K562 (cell line): Measurements from ENCODE around the gene MAML3. TPM values are rescaled to one million over a fixed set of nuclear protein-coding genes. Genes with fewer than 3 reads are reported as not detected.

Experiments
- ATAC-seq: fragments of 200-7000 bp; cut with Tn5 transposase; 3 replicates; pipeline ENCODE4 v1.9.1; 2020; ENCODE audit warnings: moderate library complexity
- BruUV-seq: library from RNA; stranded (reverse); fragments of 400-500 nt; replicated peaks from 2 replicates; lab custom pipeline; 2021; lab: Mats Ljungman, UMichigan
- CTCF ChIA-PET: fragments of 300-600 bp; formaldehyde crosslinking; extraction: SDS; loops from one replicate; lab custom pipeline; 2021; ENCODE audit warnings: low intra/inter-chr PET ratio; lab: Yijun Ruan, JAX
- POLR2A ChIA-PET: fragments of 300-600, 350-650 bp; sonication (Branson Sonifier 250); formaldehyde crosslinking; extraction: SDS; loops from one replicate; lab custom pipeline; 2021; ENCODE audit warnings: antibody characterized with exemption, inconsistent platforms; lab: Yijun Ruan, JAX
- DNase-seq, 4 experiments: peaks; one replicate each; pipeline versions ENCODE4 v3.0.0 to v3.0.0-alpha.2; 2011 to 2018; ENCODE audit warnings: low spot score in 3 of 4, mixed read lengths in 3 of 4; ENCODE audit errors: extremely low read depth in 1 of 4
- FAIRE-seq: peaks from 2 replicates; lab custom pipeline; 2011; peaks lifted over from hg19 to GRCh38; lab: Jason Lieb, UNC
- H2AFZ ChIP-seq: 2 replicates; pipeline ENCODE4 v1.6.0; 2011; ENCODE audit warnings: low read depth, low read length, control low read depth, inconsistent platforms
- H3K27ac ChIP-seq: fragments of 200-600 bp; 3 replicates; pipeline ENCODE4 v1.8.0; 2011; ENCODE audit warnings: low read depth, mild to moderate bottlenecking, control low read depth, inconsistent platforms, low read length, moderate library complexity, mixed read lengths; ENCODE audit errors: extremely low read depth
- H3K27me3 ChIP-seq, 2 experiments: fragments of 300-600 bp in 1 of 2; 2 replicates in 1 of 2; 3 replicates in 1 of 2; pipeline versions ENCODE4 v1.6.0 to v1.8.0; 2011; ENCODE audit warnings: inconsistent platforms in 2 of 2, low read length in 2 of 2, mild to moderate bottlenecking in 1 of 2, mixed read lengths in 1 of 2, moderate library complexity in 1 of 2; ENCODE audit not compliant: control insufficient read depth in 2 of 2, insufficient read depth in 2 of 2
- H3K36me3 ChIP-seq: fragments of 300-600 bp; 3 replicates; pipeline ENCODE4 v1.8.0; 2011; ENCODE audit warnings: mild to moderate bottlenecking, low read length, inconsistent platforms; ENCODE audit not compliant: control insufficient read depth, insufficient read depth
- H3K4me1 ChIP-seq, 2 experiments: fragments of 200-600 bp in 1 of 2; replicated peaks in 1 of 2; 2 replicates in 1 of 2; 3 replicates in 1 of 2; pipeline versions ENCODE4 v1.5.1 to v1.8.0; 2011; ENCODE audit warnings: inconsistent platforms in 2 of 2, low read length in 2 of 2, mild to moderate bottlenecking in 1 of 2, mixed read lengths in 1 of 2, moderate library complexity in 1 of 2; ENCODE audit not compliant: control insufficient read depth in 2 of 2, insufficient read depth in 2 of 2
- H3K4me2 ChIP-seq: 2 replicates; pipeline ENCODE4 v1.6.1; 2011; ENCODE audit warnings: low read length, control low read depth, inconsistent platforms, mixed read lengths; ENCODE audit not compliant: insufficient read depth
- H3K4me3 ChIP-seq: fragments of 200-600 bp; sonication (generic), shearing (Covaris generic); 2 replicates; pipeline ENCODE4 v1.5.1; 2016; ENCODE audit warnings: control low read depth, inconsistent platforms
- H3K79me2 ChIP-seq: fragments of 200-600 bp; 3 replicates; pipeline ENCODE4 v1.8.0; 2011; ENCODE audit warnings: low read length, inconsistent platforms; ENCODE audit not compliant: control insufficient read depth, insufficient read depth
- H3K9ac ChIP-seq, 2 experiments: 2 replicates each; pipeline versions ENCODE4 v1.6.0 to v1.6.1; 2011; ENCODE audit warnings: low read depth in 2 of 2, low read length in 2 of 2, control low read depth in 1 of 2, inconsistent platforms in 1 of 2, mild to moderate bottlenecking in 1 of 2, mixed read lengths in 1 of 2; ENCODE audit not compliant: insufficient read depth in 1 of 2
- H3K9me1 ChIP-seq: one replicate; pipeline ENCODE4 v1.6.0; 2011; ENCODE audit warnings: inconsistent platforms, mild to moderate bottlenecking, low read length, moderate library complexity; ENCODE audit not compliant: control insufficient read depth, insufficient read depth
- H3K9me3 ChIP-seq: replicated peaks from 2 replicates; pipeline ENCODE4 v1.5.1; 2011; ENCODE audit warnings: low read depth, low read length, inconsistent platforms; ENCODE audit not compliant: control insufficient read depth, insufficient read depth
- H4K20me1 ChIP-seq: replicated peaks from 2 replicates; pipeline ENCODE4 v1.6.1; 2011; ENCODE audit warnings: low read length, inconsistent platforms, mixed read lengths; ENCODE audit not compliant: control insufficient read depth, insufficient read depth
- ETV5 ChIP-seq: sonication (generic); formaldehyde crosslinking; IDR thresholded peaks from 2 replicates; pipeline ENCODE4 v1.4.0; 2020; ENCODE audit warnings: low read depth, mild to moderate bottlenecking, missing genetic modification reagents
- ETV6 ChIP-seq, 3 experiments: fragments of 150-350 bp in 1 of 3; sonication (generic) in 1 of 3; formaldehyde crosslinking in 1 of 3; IDR thresholded peaks; 2 replicates each; pipeline versions ENCODE4 v1.6.1 to v1.8.0; 2014 to 2022; ENCODE audit warnings: borderline replicate concordance in 2 of 3, low read depth in 2 of 3, antibody characterized with exemption in 1 of 3, low read length in 1 of 3, mild to moderate bottlenecking in 1 of 3, missing genetic modification reagents in 1 of 3
- HDAC6 ChIP-seq: IDR thresholded peaks from 2 replicates; pipeline ENCODE4 v1.6.1; 2012; ENCODE audit warnings: low read depth, mild to moderate bottlenecking, control low read depth, inconsistent platforms, low read length, moderate library complexity
- HNRNPL ChIP-seq: fragments of 200-400 bp; formaldehyde crosslinking; IDR thresholded peaks from 2 replicates; pipeline ENCODE4 v1.6.1; 2017; ENCODE audit warnings: low read depth, mild to moderate bottlenecking, low read length
- LARP7 ChIP-seq: fragments of 450-650 bp; IDR thresholded peaks from 2 replicates; pipeline ENCODE4 v1.6.1; 2016
- MCM7 ChIP-seq, 2 experiments: fragments of 450-650 bp; IDR thresholded peaks; 2 replicates each; pipeline ENCODE4 v1.6.1; 2016 to 2018
- RBM34 ChIP-seq: fragments of 200-400 bp; formaldehyde crosslinking; IDR thresholded peaks from 2 replicates; pipeline ENCODE4 v1.6.1; 2018; ENCODE audit warnings: low read length, borderline replicate concordance; ENCODE audit not compliant: insufficient read depth
- RHOXF2B ChIP-seq: fragments of 250-450 bp; sonication (Bioruptor Pico); conservative IDR thresholded peaks from 2 replicates; pipeline ENCODE4 v1.5.1; 2021
- SMC3 ChIP-seq: conservative IDR thresholded peaks from 2 replicates; pipeline ENCODE4 v1.6.1; 2011; ENCODE audit warnings: low read depth, low read length, improper control_type of control experiment; ENCODE audit not compliant: insufficient read depth
- TCF3 ChIP-seq: sonication (generic); formaldehyde crosslinking; IDR thresholded peaks from 2 replicates; pipeline ENCODE4 v1.4.0; 2020; ENCODE audit warnings: mild to moderate bottlenecking, missing genetic modification reagents
- TGIF2 ChIP-seq: sonication (generic); formaldehyde crosslinking; IDR thresholded peaks from 2 replicates; pipeline ENCODE4 v1.8.1; 2022; ENCODE audit warnings: mild to moderate bottlenecking, missing genetic modification reagents, moderate library complexity
- ZNF274 ChIP-seq: IDR thresholded peaks from 2 replicates; pipeline ENCODE4 v1.6.1; 2011; ENCODE audit warnings: low read depth, mild to moderate bottlenecking, low read length, moderate library complexity, borderline replicate concordance
- ZNF696 ChIP-seq: fragments of 250-450 bp; sonication (Bioruptor Pico); conservative IDR thresholded peaks from 2 replicates; pipeline ENCODE4 v1.4.0; 2020; ENCODE audit warnings: mild to moderate bottlenecking, moderate library complexity
- WGBS: fragments of 100-300 bp; shearing (Covaris generic); methylation state at CpG from one replicate; pipeline ENCODE4 v1.1.6; 2016; ENCODE audit warnings: low coverage, mixed read lengths; ENCODE audit not compliant: insufficient coverage; ENCODE audit errors: missing lambda C conversion rate; 5-methylcytosine and 5-hydroxymethylcytosine counted together
- in situ Hi-C: fragments of 300-500 bp; cut with MboI; formaldehyde crosslinking; loops from 4 replicates; pipeline ENCODE4 v1.15.0; 2018; ENCODE audit warnings: inconsistent platforms, mixed read lengths
- intact Hi-C: fragments of 100-400 bp; cut with micrococcal nuclease; formaldehyde crosslinking; loops from 2 replicates; pipeline ENCODE4 v1.14.2; 2022
- polyA plus RNA-seq, 8 experiments: library from polyadenylated mRNA; depleted of rRNA in 4 of 8; stranded (reverse) in 5 of 8; unstranded in 3 of 8; fragments of >200 nt; fragmentation: Nextera tagmentation in 2 of 8; fragmentation: Illumina TruSeq in 1 of 8; extraction: Ambion mirVana in 2 of 8; extraction: Trizol in 1 of 8; gene quantifications; 2 replicates each; pipeline versions ENCODE4 v1.2.1 to v1.2.3, GENCODE V29; 2011 to 2014; ENCODE audit warnings: inconsistent platforms in 1 of 8, missing spikeins in 1 of 8
- total RNA-seq, 7 experiments: library from RNA; depleted of rRNA in 6 of 7; stranded (reverse); fragments of >200 nt in 6 of 7; fragmentation: Illumina TruSeq in 2 of 7; extraction: Trizol in 2 of 7; gene quantifications; 2 replicates each; pipeline versions ENCODE4 v1.2.1 to v1.2.3, GENCODE V29; 2011 to 2021; ENCODE audit warnings: low replicate concordance in 1 of 7
- TF ChIP-seq, protein P1 (sequence below): fragments of 250-450 bp; sonication (Bioruptor Pico); IDR thresholded peaks from 2 replicates; pipeline ENCODE4 v1.8.0; 2022; ENCODE audit warnings: inconsistent platforms
- TF ChIP-seq, protein P2 (sequence below): sonication (generic); formaldehyde crosslinking; IDR thresholded peaks from 2 replicates; pipeline ENCODE4 v1.8.0; 2023; ENCODE audit warnings: mild to moderate bottlenecking, missing genetic modification reagents

Gene MAML3
- total and polyA plus RNA-seq, 9 of the 15 experiments (the other 6 are each of a cell fraction or from before 2014, with no cell fraction given), result 0.01 to 0.55 (median 0.25) TPM

DNA sequence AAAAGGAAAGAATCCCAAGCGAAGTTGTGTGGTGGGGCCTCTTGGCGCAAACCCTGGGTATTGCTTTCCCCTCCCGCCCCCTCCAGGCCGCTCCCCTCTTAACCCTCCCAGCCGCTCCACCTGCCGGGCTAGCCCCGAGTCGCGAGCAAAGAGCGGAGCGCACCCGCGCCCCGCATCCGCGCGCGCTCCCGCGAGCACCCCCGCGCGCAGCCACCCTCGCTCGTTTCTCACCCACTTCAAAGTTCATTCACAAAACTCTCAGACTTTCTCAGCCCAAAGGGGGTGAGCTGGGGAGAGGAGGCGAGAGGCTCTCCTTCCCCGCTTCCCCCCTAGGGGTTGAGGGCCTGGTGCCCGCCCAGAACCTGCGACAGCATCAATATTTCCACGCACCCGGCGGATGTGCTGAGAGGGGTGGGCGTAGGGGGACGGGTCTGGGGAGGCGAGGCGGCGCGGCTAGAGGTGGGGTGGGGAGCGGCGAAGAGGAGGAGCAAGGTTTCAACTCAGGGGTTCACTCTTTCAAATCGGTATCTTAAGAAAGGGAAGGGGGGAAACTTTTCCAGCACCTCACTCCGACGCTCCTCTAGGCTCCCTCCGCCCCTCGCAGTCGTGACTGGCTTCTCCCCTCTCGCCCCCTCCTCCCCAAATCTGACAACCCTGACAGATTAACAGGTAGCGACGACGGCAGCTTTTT lies 1.8 kb downstream of the MAML3 start (continued):
- TF ChIP-seq ZNF696 (CRISPR knock-in tag) (no peak), ETV6 (IDR thresholded peaks at IDR 0.05; ENCODE audit: borderline replicate concordance in 1 of 2, low read depth in 2 of 2, low read length in 1 of 2) (no peak), ETV6 (CRISPR knock-in tag; IDR thresholded peaks at IDR 0.05; ENCODE audit: borderline replicate concordance) (no peak)

DNA sequence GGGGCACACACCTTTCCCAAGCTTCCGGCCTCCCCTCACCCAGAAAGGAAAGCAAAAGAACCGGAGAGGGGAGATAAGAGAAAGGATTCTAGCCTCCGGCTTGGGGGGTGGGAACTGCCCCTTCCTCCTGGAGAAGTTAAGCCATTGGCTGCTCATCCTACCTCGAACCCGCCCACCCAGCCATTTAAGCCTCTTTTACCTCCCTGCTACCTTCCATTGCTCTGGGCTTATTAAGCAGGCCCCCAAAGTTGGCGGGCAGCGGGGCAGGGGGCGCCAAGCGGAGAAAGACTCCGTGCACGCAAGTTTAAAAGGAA lies 2.3 kb downstream of the MAML3 start:
- H4K20me1 ChIP-seq, result no peaks in the 10 kb centered on the region
- peak overlapping the region in 1 of 2 experiments; percentile 86; a peak in 2 of 4 replicates for H3K9ac ChIP-seq
- H3K36me3 ChIP-seq, result no peaks in the 10 kb centered on the region
- H3K79me2 ChIP-seq, result no peaks in the 10 kb centered on the region
- H3K9me3 ChIP-seq, result no peaks in the 10 kb centered on the region
- peak overlapping the region; percentile 61 for H3K4me3 ChIP-seq
- peak overlapping the region; percentile 69; the same call in 2 of the 3 replicates for H3K27ac ChIP-seq
- intact Hi-C loops (loop anchor here (5.0 kb wide), 2 partner anchors 99 to 484 kb away; partner anchors contain the start of gene MGST2), in situ Hi-C loops (no loop called here)
- POLR2A ChIA-PET, result no interaction called here
- no peaks in the 10 kb centered on the region for H3K9me1 ChIP-seq
- peak; percentile 44 for FAIRE-seq
- CTCF ChIA-PET, result no interaction called here
- peak overlapping the region; percentile 79 for H2AFZ ChIP-seq
- BruUV-seq, result no TSS peak
- ATAC-seq, result peak; percentile 73
- WGBS, result 2% methylated on average over 8 of the region's 11 CpGs
- H3K4me2 ChIP-seq, result peak overlapping the region; percentile 74
- peaks cover 11 to 22% of the 10 kb centered on the region in 2 experiments; a peak in 4 of 5 replicates for H3K27me3 ChIP-seq
- peak; percentile 73 to 84 (median 78) for DNase-seq
- peaks cover 0 to 33% of the 10 kb centered on the region in 2 experiments; a peak in 3 of 5 replicates for H3K4me1 ChIP-seq
- TF ChIP-seq ETV5 (peak; percentile 47; the same call in 1 of the 2 replicates), TGIF2 (CRISPR knock-in tag) (0 out of 2 replicates have a peak, but pooled peaks have one; percentile 8), HDAC6 (no peak), RBM34 (no peak), RHOXF2B (no peak), LARP7 (no peak), TCF3 (CRISPR knock-in tag) (peak; percentile 18; the same call in 1 of the 2 replicates), SMC3 (no peak), MCM7 (IDR thresholded peaks at IDR 0.05) (no peak), ZNF274 (no peak), HNRNPL (no peak)
- TF ChIP-seq, protein P1, sequence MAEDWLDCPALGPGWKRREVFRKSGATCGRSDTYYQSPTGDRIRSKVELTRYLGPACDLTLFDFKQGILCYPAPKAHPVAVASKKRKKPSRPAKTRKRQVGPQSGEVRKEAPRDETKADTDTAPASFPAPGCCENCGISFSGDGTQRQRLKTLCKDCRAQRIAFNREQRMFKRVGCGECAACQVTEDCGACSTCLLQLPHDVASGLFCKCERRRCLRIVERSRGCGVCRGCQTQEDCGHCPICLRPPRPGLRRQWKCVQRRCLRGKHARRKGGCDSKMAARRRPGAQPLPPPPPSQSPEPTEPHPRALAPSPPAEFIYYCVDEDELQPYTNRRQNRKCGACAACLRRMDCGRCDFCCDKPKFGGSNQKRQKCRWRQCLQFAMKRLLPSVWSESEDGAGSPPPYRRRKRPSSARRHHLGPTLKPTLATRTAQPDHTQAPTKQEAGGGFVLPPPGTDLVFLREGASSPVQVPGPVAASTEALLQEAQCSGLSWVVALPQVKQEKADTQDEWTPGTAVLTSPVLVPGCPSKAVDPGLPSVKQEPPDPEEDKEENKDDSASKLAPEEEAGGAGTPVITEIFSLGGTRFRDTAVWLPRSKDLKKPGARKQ, result no peak
- TF ChIP-seq, protein P2, sequence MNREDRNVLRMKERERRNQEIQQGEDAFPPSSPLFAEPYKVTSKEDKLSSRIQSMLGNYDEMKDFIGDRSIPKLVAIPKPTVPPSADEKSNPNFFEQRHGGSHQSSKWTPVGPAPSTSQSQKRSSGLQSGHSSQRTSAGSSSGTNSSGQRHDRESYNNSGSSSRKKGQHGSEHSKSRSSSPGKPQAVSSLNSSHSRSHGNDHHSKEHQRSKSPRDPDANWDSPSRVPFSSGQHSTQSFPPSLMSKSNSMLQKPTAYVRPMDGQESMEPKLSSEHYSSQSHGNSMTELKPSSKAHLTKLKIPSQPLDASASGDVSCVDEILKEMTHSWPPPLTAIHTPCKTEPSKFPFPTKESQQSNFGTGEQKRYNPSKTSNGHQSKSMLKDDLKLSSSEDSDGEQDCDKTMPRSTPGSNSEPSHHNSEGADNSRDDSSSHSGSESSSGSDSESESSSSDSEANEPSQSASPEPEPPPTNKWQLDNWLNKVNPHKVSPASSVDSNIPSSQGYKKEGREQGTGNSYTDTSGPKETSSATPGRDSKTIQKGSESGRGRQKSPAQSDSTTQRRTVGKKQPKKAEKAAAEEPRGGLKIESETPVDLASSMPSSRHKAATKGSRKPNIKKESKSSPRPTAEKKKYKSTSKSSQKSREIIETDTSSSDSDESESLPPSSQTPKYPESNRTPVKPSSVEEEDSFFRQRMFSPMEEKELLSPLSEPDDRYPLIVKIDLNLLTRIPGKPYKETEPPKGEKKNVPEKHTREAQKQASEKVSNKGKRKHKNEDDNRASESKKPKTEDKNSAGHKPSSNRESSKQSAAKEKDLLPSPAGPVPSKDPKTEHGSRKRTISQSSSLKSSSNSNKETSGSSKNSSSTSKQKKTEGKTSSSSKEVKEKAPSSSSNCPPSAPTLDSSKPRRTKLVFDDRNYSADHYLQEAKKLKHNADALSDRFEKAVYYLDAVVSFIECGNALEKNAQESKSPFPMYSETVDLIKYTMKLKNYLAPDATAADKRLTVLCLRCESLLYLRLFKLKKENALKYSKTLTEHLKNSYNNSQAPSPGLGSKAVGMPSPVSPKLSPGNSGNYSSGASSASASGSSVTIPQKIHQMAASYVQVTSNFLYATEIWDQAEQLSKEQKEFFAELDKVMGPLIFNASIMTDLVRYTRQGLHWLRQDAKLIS (CRISPR knock-in tag), result peak; percentile 81
